Measurements from ENCODE around the gene ERBB4.

The ERBB4 gene

GRCh38 chr2:212441141-212441540 is 97.5 kb downstream of the ERBB4 start:
- no peak for DNase-seq (ENCODE audit: low read depth in 2 of 2)
- TF ChIP-seq CTCF (IDR thresholded peaks at IDR 0.05; ENCODE audit: low read depth, low read length) = no peak
- H3K4me3 ChIP-seq (replicated peaks in 1 of 2; ENCODE audit: low read depth in 2 of 2, low read length in 2 of 2) = no peak overlapping the region

- TF ChIP-seq CTCF (IDR thresholded peaks at IDR 0.05; ENCODE audit: low read depth, low read length) = no peak
- no peak overlapping the region for H3K4me3 ChIP-seq (replicated peaks in 1 of 2; ENCODE audit: low read depth in 2 of 2, low read length in 2 of 2)
- no peak for DNase-seq (ENCODE audit: low read depth in 2 of 2)
Observed at GRCh38 chr2:212428681-212429478, 109.7 kb downstream of the ERBB4 start.

DNA sequence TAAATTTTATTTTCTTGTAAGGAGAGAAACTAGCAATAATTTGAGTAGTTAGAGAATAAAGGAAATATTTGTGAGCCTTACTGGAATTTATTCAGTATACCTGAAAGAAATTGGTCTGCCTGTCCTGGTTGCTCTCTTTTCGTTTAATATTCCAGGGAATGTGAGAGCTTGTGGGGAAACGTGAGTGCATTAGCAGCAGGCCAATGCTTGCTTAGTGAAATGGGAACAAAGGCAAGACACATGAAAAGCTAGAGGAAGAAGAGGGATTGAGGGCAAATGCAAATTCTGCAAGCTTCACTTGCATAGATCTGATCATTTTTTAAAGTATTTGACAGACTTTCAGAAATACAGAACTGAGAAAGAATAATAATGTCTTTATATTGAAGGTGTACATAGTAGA is 111.0 kb downstream of the ERBB4 start:
- no peak for TF ChIP-seq CTCF (IDR thresholded peaks at IDR 0.05; ENCODE audit: low read depth, low read length)
- H3K4me3 ChIP-seq (replicated peaks in 1 of 2; ENCODE audit: low read depth in 2 of 2, low read length in 2 of 2) = no peak overlapping the region
- no peak for DNase-seq (ENCODE audit: low read depth in 2 of 2)

DNA sequence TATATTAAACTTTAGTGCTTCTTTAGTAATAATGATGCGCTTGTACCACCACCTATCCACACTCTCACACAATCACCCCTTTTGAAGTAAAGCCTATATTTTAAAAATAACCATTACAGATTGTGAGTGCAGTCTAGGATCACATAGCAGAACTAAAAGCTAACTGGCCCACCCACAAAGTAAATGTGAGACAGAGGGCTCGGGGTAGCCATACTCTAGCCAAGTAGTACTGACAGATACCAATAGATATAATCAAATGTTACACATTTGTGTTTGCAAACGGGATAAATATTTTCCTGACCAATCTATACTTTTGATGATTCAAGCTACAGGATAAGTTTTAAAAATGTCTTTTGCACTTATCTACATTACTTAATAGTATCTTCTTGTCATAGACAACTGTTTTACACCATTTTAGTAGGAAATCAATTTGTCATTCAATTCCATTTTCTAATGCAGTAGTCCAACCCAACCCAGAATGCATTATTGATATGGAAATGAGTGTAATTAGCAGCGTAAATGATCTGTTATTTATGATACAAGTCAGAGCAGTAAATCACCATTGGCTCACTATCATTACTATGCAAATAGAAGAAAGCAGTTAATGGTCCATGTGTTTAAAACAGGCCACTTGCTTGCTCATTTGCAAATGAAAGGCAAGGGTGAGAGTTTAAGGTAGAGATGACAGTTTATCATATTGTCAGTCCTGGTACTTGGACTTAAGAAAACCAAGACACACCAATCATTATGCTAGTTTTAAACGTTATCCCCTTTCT is 111.8 kb downstream of the ERBB4 start:
- no peak for DNase-seq (ENCODE audit: low read depth in 2 of 2)
- no peak for TF ChIP-seq CTCF (IDR thresholded peaks at IDR 0.05; ENCODE audit: low read depth, low read length)
- H3K4me3 ChIP-seq (replicated peaks in 1 of 2; ENCODE audit: low read depth in 2 of 2, low read length in 2 of 2) = no peak overlapping the region

- H3K4me3 ChIP-seq (replicated peaks in 1 of 2; ENCODE audit: low read depth in 2 of 2, low read length in 2 of 2) = no peak overlapping the region
- peak in 1 of 2 donors; percentile 20 for DNase-seq (ENCODE audit: low read depth in 2 of 2)
- TF ChIP-seq CTCF (IDR thresholded peaks at IDR 0.05; ENCODE audit: low read depth, low read length) = no peak
Observed at GRCh38 chr2:212424082-212424481, 114.5 kb downstream of the ERBB4 start.

DNA sequence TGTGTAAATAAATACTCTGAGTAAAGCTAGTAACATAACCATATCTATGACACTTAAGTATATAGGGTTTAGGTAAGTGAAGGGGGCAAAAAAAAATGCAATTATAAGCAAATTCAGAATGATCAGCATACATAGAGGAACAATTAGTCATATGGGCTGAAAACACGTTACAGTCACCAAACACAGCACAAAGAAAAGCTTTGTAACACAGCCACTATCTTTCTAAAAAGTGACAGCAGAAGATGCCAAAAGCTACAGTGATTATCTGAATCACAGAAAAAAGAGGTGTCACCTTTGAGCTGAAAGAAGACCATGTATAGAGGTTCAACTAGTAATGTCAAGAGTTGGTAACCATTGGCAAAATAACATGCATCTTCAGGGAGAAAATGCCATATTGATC is 115.5 kb downstream of the ERBB4 start:
- TF ChIP-seq CTCF (IDR thresholded peaks at IDR 0.05; ENCODE audit: low read depth, low read length) = no peak
- no peak for DNase-seq (ENCODE audit: low read depth in 2 of 2)
- no peak overlapping the region for H3K4me3 ChIP-seq (replicated peaks in 1 of 2; ENCODE audit: low read depth in 2 of 2, low read length in 2 of 2)

Data from cardiac fibroblast (primary cell).